HCT116 (cell line): ENCODE data around the gene CENPL.

Experiments used
- CTCF ChIP-seq, 3 experiments: fragments of 200-600 bp in 1 of 3; sonication (generic) in 1 of 3; IDR thresholded peaks in 2 of 3; conservative IDR thresholded peaks in 1 of 3; 2 replicates each; pipeline ENCODE4 v1.5.1; 2012 to 2017; ENCODE audit warnings: low read depth in 2 of 3, low read length in 2 of 3, antibody characterized with exemption in 1 of 3, borderline replicate concordance in 1 of 3, control low read depth in 1 of 3, mild to moderate bottlenecking in 1 of 3, mixed read lengths in 1 of 3, mixed run types in 1 of 3, moderate library complexity in 1 of 3; ENCODE audit not compliant: insufficient read depth in 1 of 3
- JUND ChIP-seq: IDR thresholded peaks from 2 replicates; pipeline ENCODE4 v1.6.1; 2012
- MAX ChIP-seq: IDR thresholded peaks from 2 replicates; pipeline ENCODE4 v1.6.1; 2012
- POLR2A ChIP-seq: IDR thresholded peaks from 2 replicates; pipeline ENCODE4 v1.7.0; 2011; ENCODE audit warnings: borderline replicate concordance; ENCODE audit not compliant: insufficient read depth, insufficient read length; ENCODE audit errors: extremely low read depth
- REST ChIP-seq: IDR thresholded peaks from 2 replicates; pipeline ENCODE4 v1.6.1; 2012; ENCODE audit warnings: low read depth
- ZBTB33 ChIP-seq: IDR thresholded peaks from 2 replicates; pipeline ENCODE4 v1.6.1; 2011; ENCODE audit warnings: mild to moderate bottlenecking, low read length, moderate library complexity; ENCODE audit not compliant: insufficient replicate concordance; ENCODE audit errors: extremely low read depth
- ZFX ChIP-seq: fragments of 450-650 bp; IDR thresholded peaks from 2 replicates; pipeline ENCODE4 v1.6.1; 2017

- TF ChIP-seq CTCF (IDR thresholded peaks at IDR 0.05 in 2 of 3, conservative IDR thresholded peaks at IDR 0.05 in 1 of 3; ENCODE audit: borderline replicate concordance in 1 of 3, insufficient read depth in 1 of 3, low read depth in 2 of 3, low read length in 2 of 3) (no peak), ZFX (no peak), MAX (no peak), POLR2A (no peak), REST (no peak), ZBTB33 (no peak), JUND (no peak)
Measured at GRCh38 chr1:173870252-173871075, 45.8 kb upstream of the CENPL start.
